A204.1 (cell line): Measurements from ENCODE around the gene DAB2IP.

Source experiments
- FAIRE-seq: peaks from 2 replicates; lab custom pipeline; 2012; peaks lifted over from hg19 to GRCh38; lab: Jason Lieb, UNC

DAB2IP gene

GRCh38 chr9:121746411-121746810 lies 95.0 kb downstream of the DAB2IP start:
- no peak for FAIRE-seq

GRCh38 chr9:121746866-121747265 lies 95.4 kb downstream of the DAB2IP start:
- FAIRE-seq: no peak

GRCh38 chr9:121748074-121748473 lies 96.6 kb downstream of the DAB2IP start:
- FAIRE-seq: no peak

GRCh38 chr9:121748727-121749423 lies 97.4 kb downstream of the DAB2IP start:
- FAIRE-seq: no peak

GRCh38 chr9:121749614-121750013 lies 98.2 kb downstream of the DAB2IP start:
- FAIRE-seq: no peak

GRCh38 chr9:121750259-121750714 lies 98.9 kb downstream of the DAB2IP start:
- no peak for FAIRE-seq

- no peak for FAIRE-seq
Measured at GRCh38 chr9:121750715-121751623, 99.5 kb downstream of the DAB2IP start.

- no peak for FAIRE-seq
Measured at GRCh38 chr9:121751686-121752445, 100.4 kb downstream of the DAB2IP start.

GRCh38 chr9:121752929-121753328 lies 101.5 kb downstream of the DAB2IP start:
- FAIRE-seq: no peak

GRCh38 chr9:121753802-121754654 lies 102.6 kb downstream of the DAB2IP start:
- no peak for FAIRE-seq

- no peak for FAIRE-seq
Measured at GRCh38 chr9:121754655-121755436, 103.4 kb downstream of the DAB2IP start.

GRCh38 chr9:121755581-121755980 lies 104.1 kb downstream of the DAB2IP start:
- no peak for FAIRE-seq

GRCh38 chr9:121756474-121757280 lies 105.2 kb downstream of the DAB2IP start:
- FAIRE-seq: no peak

- no peak for FAIRE-seq
Measured at GRCh38 chr9:121757281-121757585, 105.8 kb downstream of the DAB2IP start.

GRCh38 chr9:121758693-121759092 lies 107.3 kb downstream of the DAB2IP start:
- FAIRE-seq: no peak

- FAIRE-seq: no peak
Measured at GRCh38 chr9:121759996-121760395, 108.6 kb downstream of the DAB2IP start.

- FAIRE-seq: no peak
Measured at GRCh38 chr9:121760571-121760970, 109.1 kb downstream of the DAB2IP start.

- no peak for FAIRE-seq
Measured at GRCh38 chr9:121763131-121763530, 111.7 kb downstream of the DAB2IP start.

GRCh38 chr9:121763561-121764370 lies 112.3 kb downstream of the DAB2IP start:
- FAIRE-seq: no peak
